GM21737 (cell line): ENCODE data around the gene ZNRF2.

ENCODE experiments used
- ATAC-seq: cut with Tn5 transposase; IDR thresholded peaks from one replicate; pipeline ENCODE4 v1.9.1; 2021; ENCODE audit warnings: mild to moderate bottlenecking, moderate library complexity; ENCODE audit not compliant: unreplicated experiment

The ZNRF2 gene

DNA sequence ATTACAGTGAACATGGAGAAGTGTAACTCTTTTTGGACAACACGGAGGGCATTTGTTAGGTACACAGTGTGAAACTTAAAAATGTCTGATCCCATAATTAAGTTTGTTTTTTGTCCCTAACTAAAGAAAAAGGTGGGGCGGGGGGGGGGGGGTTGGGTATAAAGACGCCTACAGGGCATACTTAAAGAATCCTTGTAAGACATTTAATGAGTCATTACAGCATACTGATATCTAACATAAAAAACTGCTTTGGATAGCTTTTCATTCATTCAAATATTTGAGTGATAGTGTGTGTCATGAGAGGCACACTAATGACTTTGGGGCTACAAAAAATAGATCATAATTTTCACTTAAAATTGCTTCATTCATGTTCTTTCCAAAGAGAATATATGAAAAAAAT, 31.2 kb downstream of the ZNRF2 start:
- ATAC-seq, result no peak

DNA sequence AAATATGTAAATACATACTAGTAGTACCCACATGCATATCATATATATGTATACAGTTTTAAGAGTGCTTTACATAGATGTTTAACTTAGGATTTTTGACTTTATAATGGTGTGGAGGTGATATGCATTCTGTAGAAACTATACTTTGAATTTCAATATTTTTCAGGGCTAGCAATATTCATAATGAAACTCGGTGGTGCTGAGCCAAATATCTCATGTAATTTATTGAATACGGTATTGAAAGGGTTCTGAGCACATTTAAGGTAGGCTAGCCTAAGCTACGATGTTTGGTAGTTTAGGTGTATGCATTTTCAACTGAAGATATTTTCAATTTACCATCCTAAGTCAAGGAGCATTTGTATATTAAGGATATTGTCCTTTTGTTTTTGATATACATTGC, 36.0 kb downstream of the ZNRF2 start:
- no peak for ATAC-seq

DNA sequence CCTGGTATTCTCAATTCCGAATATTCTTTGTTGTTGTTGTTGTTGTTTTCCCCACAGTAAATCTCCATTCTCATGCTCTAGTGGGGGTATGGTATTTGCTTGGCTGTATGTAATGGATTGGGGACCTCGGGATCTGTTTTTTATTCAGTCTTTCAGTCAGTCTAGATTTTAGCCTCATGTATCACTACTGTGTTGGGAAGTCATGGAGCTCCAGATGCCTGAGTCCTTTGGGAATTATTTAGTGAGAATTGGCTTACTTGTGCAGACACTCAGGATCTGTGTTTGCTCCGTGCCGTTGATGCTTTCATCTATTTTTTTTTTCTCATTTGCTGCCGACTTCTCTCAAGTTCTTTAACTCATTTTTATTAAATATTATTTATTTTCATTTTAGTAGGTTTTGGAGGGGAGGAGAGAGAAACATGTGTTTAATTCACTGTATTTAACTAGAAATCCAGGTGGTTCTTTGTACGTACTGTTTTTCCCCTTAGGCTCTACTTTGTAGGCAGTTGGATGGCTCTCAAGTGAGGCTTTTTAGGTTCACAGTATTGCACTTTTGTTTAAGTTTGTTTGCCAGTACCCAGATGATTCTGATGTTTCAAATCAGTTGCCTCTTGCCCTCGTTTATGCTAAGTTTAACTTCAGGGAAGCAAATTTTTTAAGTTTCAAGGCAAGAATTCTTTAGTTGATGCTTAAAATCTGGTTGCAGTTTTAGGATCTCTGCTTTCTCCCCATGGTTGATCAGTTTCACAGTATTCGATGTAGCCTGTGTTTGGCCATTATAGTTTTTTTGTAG, 36.9 kb downstream of the ZNRF2 start:
- ATAC-seq, result no peak

DNA sequence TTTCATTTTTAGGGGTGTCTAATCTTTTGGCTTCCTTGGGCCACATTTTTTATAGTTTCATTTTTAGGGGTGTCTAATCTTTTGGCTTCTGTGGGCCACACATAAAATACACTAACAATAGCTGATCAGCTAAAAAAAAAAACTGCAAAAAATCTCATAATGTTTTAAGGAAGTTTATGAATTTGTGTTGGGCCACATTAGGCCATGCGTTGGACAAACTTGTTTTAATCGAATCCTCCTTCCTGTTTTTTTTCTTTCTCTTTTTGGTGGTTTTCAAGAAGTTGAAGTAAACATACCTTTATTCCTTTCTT, 37.4 kb downstream of the ZNRF2 start:
- ATAC-seq, result no peak

DNA sequence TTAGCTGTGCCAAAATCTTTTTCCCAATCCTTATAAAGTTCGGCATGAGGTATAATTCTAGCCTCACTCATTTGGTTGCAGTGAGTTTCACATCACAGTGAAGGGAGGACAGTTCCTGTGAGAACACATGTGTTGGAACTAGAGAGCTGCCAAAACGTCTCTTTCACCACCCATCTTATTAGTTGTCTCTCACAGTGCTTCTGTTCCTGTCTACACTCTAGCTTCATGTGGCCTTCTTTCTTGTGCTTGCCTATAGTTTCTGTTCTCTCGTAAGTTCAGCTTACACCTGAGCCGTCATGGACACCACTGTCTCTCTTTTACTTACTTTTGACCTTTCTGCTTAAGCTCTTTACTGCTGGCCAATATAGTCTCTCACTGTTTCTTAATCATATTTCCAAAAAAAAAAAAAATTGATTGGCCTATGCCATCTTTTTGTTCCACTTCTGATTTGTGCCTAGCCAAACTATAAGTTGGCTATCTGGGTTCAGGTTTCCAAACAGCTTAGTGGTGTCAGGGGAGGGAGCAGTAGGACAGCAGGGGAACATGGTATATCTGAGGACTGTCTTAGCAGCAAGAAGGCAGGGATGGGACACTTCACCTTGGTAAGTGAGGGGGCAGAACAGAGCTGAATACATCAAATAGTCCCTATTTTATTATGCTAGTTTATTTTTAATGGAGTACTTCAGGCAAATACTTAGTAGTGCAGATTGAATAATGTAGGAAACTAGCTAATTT, 38.0 kb downstream of the ZNRF2 start:
- ATAC-seq, result peak; percentile 81

DNA sequence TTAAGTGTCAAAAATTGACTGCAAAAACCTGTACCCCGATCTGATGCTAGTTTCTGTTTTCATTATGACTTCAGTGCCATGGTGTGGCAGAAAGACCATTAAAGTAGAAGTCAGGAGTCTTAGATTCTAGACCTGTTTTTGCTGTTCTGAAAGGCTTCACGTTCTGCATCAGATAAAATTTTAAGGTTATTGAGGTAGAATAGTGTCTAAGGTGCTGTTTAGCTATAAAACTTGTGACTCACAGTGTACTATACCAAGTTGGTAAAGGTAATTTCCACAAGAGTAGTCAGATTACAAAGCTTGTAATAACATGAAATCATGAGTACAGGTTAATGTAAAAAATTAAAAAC, 38.6 kb downstream of the ZNRF2 start:
- peak; percentile 65 for ATAC-seq

DNA sequence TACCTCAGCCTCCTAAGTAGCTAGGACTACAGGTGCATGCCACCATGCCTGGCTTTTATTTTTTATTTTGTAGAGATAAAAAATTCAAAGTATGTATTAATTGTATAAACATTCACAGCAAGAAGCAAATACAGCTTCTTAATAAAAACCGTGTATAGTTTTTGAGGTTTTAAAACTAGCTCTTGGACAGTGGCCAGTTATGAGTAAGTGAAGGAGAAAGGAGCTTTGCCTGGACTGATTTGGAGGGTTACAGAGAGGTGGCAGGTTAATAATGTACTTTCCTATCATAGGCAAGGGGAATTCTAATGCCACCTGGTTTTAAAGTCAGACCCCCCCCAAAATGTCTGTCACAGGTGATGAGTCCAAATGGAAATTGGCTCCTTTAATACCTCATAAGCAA, 43.4 kb downstream of the ZNRF2 start:
- no peak for ATAC-seq

DNA sequence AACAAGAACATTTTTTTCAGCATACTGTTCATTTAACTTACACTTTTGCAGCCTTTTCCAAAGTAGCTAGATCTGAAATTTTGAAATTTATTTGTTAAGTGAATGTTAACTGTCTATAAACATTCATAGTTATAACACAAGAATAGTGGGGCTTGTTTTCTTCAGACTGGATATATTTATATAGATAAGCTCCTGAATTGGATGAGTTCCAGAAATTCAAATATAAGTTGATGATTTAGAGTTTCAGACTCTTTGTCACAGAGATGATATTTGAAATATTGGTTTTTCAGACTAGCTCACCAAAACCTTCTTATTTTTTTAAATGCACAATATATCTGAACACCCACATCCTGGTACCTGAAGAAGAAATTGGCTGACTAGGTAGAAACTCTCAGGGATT, 44.0 kb downstream of the ZNRF2 start:
- ATAC-seq, result no peak

DNA sequence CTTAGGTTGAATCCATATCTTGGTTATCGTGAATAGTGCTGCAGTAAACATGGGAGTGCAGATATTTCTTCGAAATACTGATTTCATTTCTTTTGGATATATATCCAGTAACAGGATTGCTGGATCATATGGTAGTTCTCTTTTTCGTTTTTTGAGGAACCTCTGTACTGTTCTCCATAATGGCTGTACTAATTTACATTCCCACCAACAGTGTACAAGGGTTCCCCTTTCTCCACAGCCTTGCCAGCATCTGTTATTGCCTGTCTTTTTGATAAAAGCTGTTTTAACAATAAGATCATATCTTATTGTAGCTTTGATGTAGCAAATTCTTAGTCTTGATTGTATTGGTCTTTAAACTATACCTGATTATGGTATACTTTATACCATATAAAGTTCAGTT, 45.3 kb downstream of the ZNRF2 start:
- ATAC-seq, result no peak

DNA sequence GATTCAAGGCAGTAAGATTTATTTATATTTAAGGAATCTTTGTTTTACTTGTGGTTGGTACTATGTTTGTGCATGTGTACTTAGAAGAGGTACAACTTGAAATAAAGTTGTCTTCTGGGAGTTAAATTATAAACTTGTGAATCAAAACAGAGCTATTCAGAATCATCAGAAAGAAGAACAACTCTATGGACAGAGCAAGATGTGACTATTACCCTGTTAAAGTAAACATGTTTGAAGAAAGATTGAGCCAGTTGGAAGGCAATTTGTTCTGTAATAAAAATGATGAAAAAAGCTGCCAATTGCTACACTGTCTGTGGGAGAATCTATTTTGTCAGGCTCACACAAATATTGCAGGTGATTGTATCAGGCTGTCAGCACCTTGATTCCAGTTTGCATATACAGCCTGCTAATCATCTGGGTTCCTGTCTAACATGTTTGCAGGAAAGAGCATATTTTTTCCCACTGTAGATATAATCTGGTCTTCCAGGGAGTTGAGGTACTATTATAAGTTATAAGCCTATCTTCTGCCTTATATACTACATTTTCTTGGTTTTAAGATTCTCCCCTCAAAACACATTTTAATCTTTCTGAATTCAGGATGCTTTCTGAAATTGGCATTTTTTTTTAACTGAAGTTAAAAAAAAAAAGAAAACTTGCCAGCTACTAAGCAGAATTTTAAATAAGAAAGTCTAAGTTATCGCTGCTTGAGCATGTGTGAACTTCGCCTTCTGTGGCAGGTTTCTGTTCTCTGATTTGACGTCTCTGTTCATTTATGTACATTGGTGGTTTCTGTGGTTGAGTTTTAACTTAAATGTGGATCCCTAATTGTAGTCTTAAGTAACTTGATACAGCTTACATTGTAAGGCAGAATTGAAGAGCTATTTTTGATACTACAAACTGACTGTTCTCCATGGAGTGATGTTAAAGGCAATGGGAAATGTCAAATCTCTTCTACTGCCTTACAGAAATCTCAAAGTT, 46.0 kb downstream of the ZNRF2 start:
- ATAC-seq, result peak; percentile 76

DNA sequence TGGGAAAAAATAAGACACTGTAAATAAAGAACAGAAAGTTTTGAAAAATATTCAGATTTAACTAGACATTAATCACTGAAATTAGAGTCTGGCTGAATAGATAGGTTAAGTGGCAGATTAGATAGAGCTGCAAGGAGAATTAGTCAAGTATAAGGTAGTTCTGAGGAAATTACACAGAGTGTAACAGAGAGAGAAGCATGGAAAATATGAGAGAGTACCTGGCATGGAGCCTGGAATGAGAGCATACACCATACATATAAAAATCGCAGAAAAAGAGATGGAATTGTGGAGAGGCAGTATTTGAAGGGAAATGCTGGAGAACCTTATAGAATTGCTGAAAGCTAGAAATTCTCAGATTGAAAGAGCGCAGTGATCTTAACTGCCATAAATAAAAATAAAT, 46.9 kb downstream of the ZNRF2 start:
- ATAC-seq, result no peak

DNA sequence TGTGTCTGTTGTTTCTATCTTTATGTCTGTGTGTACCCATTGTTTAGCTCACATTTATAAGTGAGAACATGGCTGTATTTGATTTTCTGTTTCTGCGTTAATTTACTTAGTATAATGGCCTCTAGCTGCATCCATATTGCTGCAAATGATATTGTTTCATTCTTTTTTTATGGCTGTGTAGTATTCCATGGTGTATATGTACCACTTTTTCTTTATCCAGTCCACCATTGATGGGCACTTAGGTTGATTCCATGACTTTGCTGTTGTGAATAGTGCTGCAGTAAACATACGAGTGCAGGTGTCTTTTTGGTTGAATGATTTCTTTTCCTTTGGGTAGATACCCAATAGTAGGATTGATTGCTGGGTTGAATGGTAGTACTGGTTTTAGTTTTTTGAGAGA, 48.2 kb downstream of the ZNRF2 start:
- ATAC-seq, result no peak

DNA sequence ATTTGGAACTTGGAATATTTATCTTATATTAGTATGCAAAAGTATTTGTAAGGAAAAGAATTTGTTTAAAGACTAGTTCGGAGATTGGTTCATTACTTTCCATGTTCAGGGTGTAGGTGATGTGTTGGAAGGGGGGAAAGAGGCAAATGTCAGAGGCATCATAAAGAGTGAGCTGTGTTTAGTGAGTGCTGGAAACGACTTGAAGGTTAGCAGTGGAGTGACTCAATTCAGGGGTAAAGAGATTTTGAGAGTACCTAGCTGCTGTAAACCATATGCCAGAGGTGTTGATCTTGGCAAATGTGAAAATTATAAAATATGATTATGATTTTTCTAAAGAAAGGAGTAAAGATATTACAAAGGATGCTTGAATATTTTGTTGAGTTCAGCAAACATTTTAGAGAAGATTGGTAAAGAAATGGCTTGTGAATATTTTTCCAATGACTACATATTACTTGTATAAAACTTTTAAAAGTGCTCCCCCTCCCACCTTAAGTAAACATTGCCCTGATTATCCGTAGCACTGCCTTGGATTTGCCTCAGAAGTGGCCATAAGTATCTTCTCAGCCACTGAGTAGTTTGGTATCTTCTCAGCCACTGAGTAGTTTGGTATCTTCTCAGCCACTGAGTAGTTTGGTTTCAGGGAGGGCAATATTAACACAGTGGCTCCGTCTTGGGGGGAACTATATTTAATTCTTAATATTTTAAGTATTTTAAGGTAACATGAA, 51.5 kb downstream of the ZNRF2 start:
- ATAC-seq, result no peak

DNA sequence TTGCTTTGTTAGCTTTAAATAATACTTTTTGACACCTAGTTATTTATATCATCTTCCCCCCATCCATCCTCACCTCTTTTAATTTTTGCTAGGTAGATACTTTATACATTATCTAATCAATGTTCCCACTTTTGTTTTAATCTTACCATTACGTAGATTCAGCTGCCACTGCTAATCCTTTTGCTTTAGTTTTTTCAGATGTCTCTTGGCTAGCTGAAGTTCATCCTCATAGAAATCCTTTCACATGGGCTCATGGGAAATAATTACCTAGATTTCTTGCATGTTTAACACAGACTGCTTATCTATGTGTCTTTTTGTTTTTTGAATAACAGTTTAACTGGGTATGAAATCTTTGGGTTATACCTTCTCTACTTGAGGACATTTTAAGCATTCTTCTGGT, 60.1 kb downstream of the ZNRF2 start:
- no peak for ATAC-seq

DNA sequence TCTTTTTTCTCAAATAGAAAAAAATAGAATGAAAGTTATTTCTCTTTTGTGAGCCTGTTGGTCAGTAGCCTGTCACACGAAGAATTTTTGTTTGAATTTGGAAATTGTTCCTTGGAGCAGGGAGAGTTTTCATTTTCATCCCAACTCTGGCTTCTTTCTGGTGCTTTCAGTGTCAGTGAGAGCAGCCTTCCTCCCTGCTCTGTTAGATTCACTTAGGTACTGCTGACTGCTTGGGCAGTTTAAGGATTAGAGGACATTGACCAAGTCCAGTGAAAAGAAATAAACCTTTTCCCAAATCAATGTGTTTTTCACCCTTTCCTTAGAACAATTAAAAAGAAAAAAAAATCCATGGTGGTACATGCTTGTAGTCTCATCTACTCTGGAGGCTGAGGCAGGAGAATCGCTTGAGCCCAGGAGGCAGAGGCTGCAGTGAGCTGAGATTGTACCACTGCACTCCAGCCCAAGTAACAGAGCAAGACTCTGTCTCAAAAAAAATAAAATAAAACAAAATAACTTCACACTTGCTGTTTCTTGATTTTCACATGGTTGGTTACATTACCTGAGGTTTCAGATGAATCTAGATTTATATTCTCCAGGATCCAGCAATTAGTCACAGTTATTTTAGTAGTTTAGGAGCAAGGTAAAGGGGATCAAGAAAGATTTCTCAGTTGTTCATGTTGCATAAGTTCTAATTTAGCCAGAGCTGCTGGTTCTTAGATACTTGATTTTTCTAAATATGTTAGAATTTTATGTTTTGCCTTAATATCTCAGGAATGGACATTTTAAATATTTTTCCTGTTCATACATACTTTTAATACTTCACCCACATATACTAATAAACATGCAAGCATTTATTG, 63.1 kb downstream of the ZNRF2 start:
- peak; percentile 26 for ATAC-seq

DNA sequence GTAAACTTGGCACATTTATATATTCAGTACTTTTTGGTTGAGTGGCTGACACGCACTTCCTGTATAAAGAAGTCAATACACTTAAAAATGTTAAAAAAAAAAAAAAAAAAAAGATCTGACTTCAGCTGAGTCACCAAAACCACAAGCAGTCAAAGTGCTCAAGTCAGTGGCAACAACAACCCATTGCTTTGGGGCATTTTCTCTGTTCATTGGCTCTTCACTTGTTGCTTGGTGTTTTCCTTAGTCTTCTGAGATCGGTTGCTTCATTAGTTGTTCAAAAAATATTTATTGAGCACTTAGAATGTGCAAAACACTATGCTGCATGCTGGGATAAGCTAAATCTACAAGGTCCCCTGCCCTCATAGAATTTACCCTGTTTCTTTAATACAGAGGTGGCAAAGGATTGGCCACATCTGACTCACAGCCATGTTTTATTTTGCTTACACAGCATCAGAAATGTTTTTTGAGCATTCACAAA, 63.7 kb downstream of the ZNRF2 start:
- ATAC-seq, result peak; percentile 68

DNA sequence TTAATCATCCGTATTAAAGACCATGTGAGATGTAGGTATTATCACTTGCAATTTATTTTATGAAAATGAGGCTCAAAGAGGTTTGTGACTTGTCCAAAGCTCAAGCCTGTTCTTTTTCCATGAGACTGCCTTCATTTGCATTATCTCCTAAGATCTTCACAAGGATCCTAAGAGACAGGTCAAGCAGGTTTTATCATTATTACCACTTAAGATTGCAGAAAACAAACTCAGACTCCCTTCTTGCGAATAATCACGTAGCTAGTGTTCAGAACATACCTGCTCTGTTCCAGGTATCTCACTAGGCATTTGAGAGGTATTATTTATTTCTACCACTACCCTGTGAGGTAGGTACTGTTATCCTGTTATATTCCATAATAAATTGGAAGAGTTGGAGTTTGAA, 64.8 kb downstream of the ZNRF2 start:
- ATAC-seq, result no peak

DNA sequence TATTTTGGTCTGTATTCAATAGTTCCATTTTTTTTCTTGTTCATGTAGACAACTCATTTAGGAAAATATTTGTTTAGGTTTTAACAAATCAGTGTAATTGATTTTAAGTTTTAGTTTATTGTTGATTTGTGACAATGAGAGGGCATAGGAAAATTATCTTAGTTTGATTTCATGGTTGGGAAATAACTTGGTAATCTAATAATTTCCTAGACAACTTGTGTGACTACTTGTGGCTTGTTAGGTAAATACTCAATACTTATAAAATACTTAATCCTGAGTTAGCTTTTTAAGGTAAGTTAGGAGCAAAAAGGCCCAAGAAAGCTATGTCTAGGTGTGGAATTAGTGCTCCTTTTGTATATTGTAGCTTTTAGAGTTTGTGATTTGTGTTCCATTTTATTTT, 65.4 kb downstream of the ZNRF2 start:
- ATAC-seq, result no peak

DNA sequence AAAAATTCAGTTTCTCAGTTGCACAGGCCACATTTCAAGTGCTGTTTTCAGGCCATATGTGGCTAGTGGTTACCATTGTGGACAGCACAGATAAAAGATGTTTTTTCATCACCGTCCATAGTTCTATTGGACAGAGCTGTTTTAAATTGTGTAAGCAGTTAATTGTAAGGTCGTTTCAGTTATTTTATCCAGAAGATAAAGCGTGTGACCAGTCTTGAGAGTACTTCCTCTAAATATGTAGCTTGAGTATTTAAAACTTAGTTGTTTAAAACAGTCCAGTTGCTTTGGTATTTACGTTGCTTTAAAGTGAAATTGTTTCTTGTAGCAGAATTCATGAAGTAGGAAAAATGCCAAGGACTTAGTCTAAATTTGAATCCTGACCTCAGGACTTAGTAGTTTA, 66.9 kb downstream of the ZNRF2 start:
- no peak for ATAC-seq

DNA sequence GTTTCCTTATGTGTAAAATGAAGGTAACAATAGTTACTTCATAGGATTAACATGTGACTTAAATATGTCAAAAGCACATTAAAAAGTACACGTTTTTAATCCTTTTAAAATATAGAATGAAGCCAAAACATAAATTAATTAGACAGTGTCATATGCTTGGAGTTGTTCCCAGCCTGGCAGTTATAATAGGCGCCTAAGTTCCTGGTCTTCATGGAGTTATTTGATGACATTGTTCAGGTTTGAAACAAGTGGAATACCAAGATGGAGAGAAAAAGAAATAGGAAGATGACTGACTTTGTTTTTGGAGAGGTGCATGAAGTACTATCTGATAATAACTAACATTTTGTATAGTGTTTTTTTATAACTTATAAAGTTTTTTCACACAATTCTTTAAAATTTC, 67.3 kb downstream of the ZNRF2 start:
- no peak for ATAC-seq
